HFFc6 (cell line): ENCODE measurements around the gene RNLS. TPM values are rescaled to one million over a fixed set of nuclear protein-coding genes. Genes with fewer than 3 reads are reported as not detected.

Experiments
- DNase-seq: peaks from one replicate; pipeline ENCODE4 v3.0.0-alpha.2; 2018
- H3K27ac Mint-ChIP-seq: 2 replicates; pipeline ENCODE4 v1.8.0; 2020; ENCODE audit warnings: mild to moderate bottlenecking, mixed read lengths
- H3K27me3 Mint-ChIP-seq: 2 replicates; pipeline ENCODE4 v1.8.0; 2021; ENCODE audit warnings: mild to moderate bottlenecking, moderate library complexity, mixed read lengths; ENCODE audit not compliant: insufficient read depth
- H3K36me3 Mint-ChIP-seq: 2 replicates; pipeline ENCODE4 v1.8.0; 2021; ENCODE audit warnings: low read depth, mixed read lengths
- H3K4me1 Mint-ChIP-seq: 2 replicates; pipeline ENCODE4 v1.8.0; 2020; ENCODE audit warnings: low read depth, mixed read lengths
- H3K4me3 Mint-ChIP-seq: 2 replicates; pipeline ENCODE4 v1.8.0; 2020; ENCODE audit warnings: mild to moderate bottlenecking, moderate library complexity, mixed read lengths
- H3K9me3 Mint-ChIP-seq: 2 replicates; pipeline ENCODE4 v1.8.0; 2020; ENCODE audit warnings: mild to moderate bottlenecking, mixed read lengths
- CTCF ChIP-seq: fragments of 200-600 bp; sonication (generic); IDR thresholded peaks from 2 replicates; pipeline ENCODE4 v1.5.0; 2021; ENCODE audit warnings: antibody characterized with exemption, mild to moderate bottlenecking
- total RNA-seq, 6 experiments: library from RNA; stranded (reverse); fragmentation: NEBNext Ultra II Directional; extraction: Animal tissue kit (Norgen Biotek cat#: 25700); gene quantifications; 2 replicates in 1 of 6; 3 replicates in 5 of 6; pipeline ENCODE4 v1.2.3, GENCODE V29; 2021

RNLS gene
- total RNA-seq, 6 experiments from 2014 or later: 1.8 to 3.1 (median 2.4) TPM

- no peak for DNase-seq
- no peaks in the 10 kb centered on the region for H3K9me3 Mint-ChIP-seq
- peaks cover 4% of the 10 kb centered on the region; the same call in 1 of the 2 replicates for H3K36me3 Mint-ChIP-seq
- H3K4me3 Mint-ChIP-seq: no peak overlapping the region
- H3K27ac Mint-ChIP-seq: no peak overlapping the region
- no peak for TF ChIP-seq CTCF
- no peaks in the 10 kb centered on the region for H3K27me3 Mint-ChIP-seq
- peaks cover 8% of the 10 kb centered on the region for H3K4me1 Mint-ChIP-seq
Observed at GRCh38 chr10:88383276-88383675, 199.8 kb downstream of the RNLS start.

- H3K27ac Mint-ChIP-seq: no peak overlapping the region
- H3K9me3 Mint-ChIP-seq: no peaks in the 10 kb centered on the region
- H3K4me1 Mint-ChIP-seq: peaks cover 8% of the 10 kb centered on the region
- DNase-seq: no peak
- H3K27me3 Mint-ChIP-seq: no peaks in the 10 kb centered on the region
- no peak for TF ChIP-seq CTCF
- H3K36me3 Mint-ChIP-seq: peaks cover 4% of the 10 kb centered on the region; the same call in 1 of the 2 replicates
- H3K4me3 Mint-ChIP-seq: no peak overlapping the region
Observed at GRCh38 chr10:88382699-88383098, 200.4 kb downstream of the RNLS start.

- TF ChIP-seq CTCF: no peak
- Mint-ChIP-seq H3K36me3 (peaks cover 4% of the 10 kb centered on the region; the same call in 1 of the 2 replicates), H3K27me3 (no peaks in the 10 kb centered on the region; the same call in 1 of the 2 replicates), H3K4me3 (no peak overlapping the region), H3K9me3 (no peaks in the 10 kb centered on the region), H3K4me1 (peaks cover 8% of the 10 kb centered on the region), H3K27ac (no peak overlapping the region; the same call in 1 of the 2 replicates)
- peak; percentile 45 for DNase-seq
Observed at GRCh38 chr10:88379575-88379974, 203.5 kb downstream of the RNLS start.

- H3K4me3 Mint-ChIP-seq: no peak overlapping the region
- no peaks in the 10 kb centered on the region; the same call in 1 of the 2 replicates for H3K27me3 Mint-ChIP-seq
- no peak for TF ChIP-seq CTCF
- H3K36me3 Mint-ChIP-seq: no peaks in the 10 kb centered on the region
- peaks cover 8% of the 10 kb centered on the region for H3K4me1 Mint-ChIP-seq
- H3K9me3 Mint-ChIP-seq: no peaks in the 10 kb centered on the region
- H3K27ac Mint-ChIP-seq: no peak overlapping the region
- DNase-seq: no peak
Observed at GRCh38 chr10:88377510-88377909, 205.6 kb downstream of the RNLS start.

- Mint-ChIP-seq H3K9me3 (no peaks in the 10 kb centered on the region), H3K4me3 (no peak overlapping the region), H3K4me1 (peaks cover 4% of the 10 kb centered on the region), H3K36me3 (no peaks in the 10 kb centered on the region), H3K27me3 (no peaks in the 10 kb centered on the region; the same call in 1 of the 2 replicates), H3K27ac (no peak overlapping the region)
- TF ChIP-seq CTCF: no peak
- DNase-seq: no peak
Observed at GRCh38 chr10:88374392-88375175, 208.5 kb downstream of the RNLS start.
